ENCODE measurements around the gene PFKP.

- no peak for TF ChIP-seq CTCF (IDR thresholded peaks at IDR 0.05; ENCODE audit: insufficient read depth, low read length)
- no peak for TF ChIP-seq POLR2AphosphoS5 (IDR thresholded peaks at IDR 0.05; ENCODE audit: low read depth)
Observed at GRCh38 chr10:3104251-3104918, 37.0 kb downstream of the PFKP start.

All from HL-60 (cell line).